Thyroid gland (tissue), 4 donors: Measurements from ENCODE around the gene FBLN5. TPM values are rescaled to one million over a fixed set of nuclear protein-coding genes. Genes with fewer than 3 reads are reported as not detected.

Source experiments
- DNase-seq, 2 donors: peaks; one replicate each; pipeline ENCODE4 v3.0.0-alpha.2; 2019
- H3K27ac ChIP-seq, 3 donors: fragments of 200-600 bp; sonication (generic); 1 replicate in 2 of 3; 2 replicates in 1 of 3; pipeline ENCODE4 v1.5.1; 2016 to 2019; ENCODE audit warnings: mild to moderate bottlenecking in 1 of 3, moderate library complexity in 1 of 3
- H3K27me3 ChIP-seq: fragments of 200-600 bp; sonication (generic); one replicate; pipeline ENCODE4 v1.5.1; 2019
- H3K36me3 ChIP-seq, 2 donors: fragments of 200-600 bp; sonication (generic); one replicate each; pipeline ENCODE4 v1.5.1; 2016 to 2019
- H3K4me1 ChIP-seq, 2 donors: fragments of 200-600 bp; sonication (generic); one replicate each; pipeline ENCODE4 v1.5.1; 2017 to 2019
- H3K4me3 ChIP-seq, 3 donors: fragments of 200-600 bp; sonication (generic); replicated peaks in 1 of 3; 1 replicate in 2 of 3; 2 replicates in 1 of 3; pipeline ENCODE4 v1.5.1; 2016; ENCODE audit warnings: mild to moderate bottlenecking in 1 of 3
- H3K9me3 ChIP-seq: fragments of 200-600 bp; sonication (generic); one replicate; pipeline ENCODE4 v1.5.1; 2017
- POLR2A ChIP-seq, 2 donors: fragments of 450-650 bp; IDR thresholded peaks; one replicate each; pipeline ENCODE4 v1.6.1; 2017; ENCODE audit warnings: antibody characterized with exemption in 2 of 2, mild to moderate bottlenecking in 2 of 2, moderate library complexity in 1 of 2
- WGBS, 2 donors: methylation state at CpG; one replicate each; pipeline ENCODE4 v1.1.5; 2017; 5-methylcytosine and 5-hydroxymethylcytosine counted together
- intact Hi-C: fragments of 100-400 bp; cut with DNase I; formaldehyde crosslinking; loops from one replicate; pipeline ENCODE4 v1.15.1; 2023
- total RNA-seq, 4 donors: library from RNA; depleted of rRNA; stranded (reverse); fragments of >200 nt; gene quantifications; one replicate each; pipeline ENCODE4 v1.2.3, GENCODE V29; 2016
- TF ChIP-seq, protein P1 (sequence below), 6 experiments: fragments of 200-600 bp in 3 of 6; fragments of 450-650 bp in 3 of 6; sonication (generic) in 3 of 6; IDR thresholded peaks; one replicate each; pipeline ENCODE4 v1.5.1; 2016 to 2019; ENCODE audit warnings: antibody characterized with exemption in 6 of 6, mild to moderate bottlenecking in 2 of 6, inconsistent platforms in 1 of 6, moderate library complexity in 1 of 6

Gene FBLN5
- total RNA-seq, 4 donors from 2014 or later, result 71.5 to 110 (median 86.4) TPM

DNA sequence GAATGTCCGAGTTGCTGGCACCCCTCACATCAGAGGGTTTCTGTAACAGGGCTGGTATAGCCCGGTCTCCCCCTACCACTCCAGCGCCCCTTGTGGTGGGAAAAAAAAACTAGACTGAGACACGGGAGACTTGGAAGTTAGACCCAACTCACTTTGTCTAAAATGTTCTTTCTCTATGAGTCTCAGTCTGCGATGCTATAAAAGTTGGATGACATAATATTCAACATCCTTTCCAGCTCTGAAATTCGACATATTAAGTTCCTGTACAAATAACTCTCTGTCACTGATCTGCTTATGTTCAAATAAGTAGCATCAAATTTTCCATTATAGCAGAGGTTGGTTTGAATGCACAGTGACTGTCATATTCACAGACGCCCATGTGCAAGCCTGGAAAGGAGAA lies 54.5 kb downstream of the FBLN5 start:
- intact Hi-C loops, result no loop called here
- Histone ChIP-seq H3K36me3 (no peaks in the 10 kb centered on the region), H3K27ac (peak overlapping the region in 1 of 3 donors; percentile 24), H3K9me3 (no peaks in the 10 kb centered on the region), H3K4me1 (peaks cover 20 to 22% of the 10 kb centered on the region in 2 donors), H3K4me3 (no peak overlapping the region), H3K27me3 (no peaks in the 10 kb centered on the region)
- DNase-seq, result no peak
- 31 to 38% methylated on average over 7 of the region's 7 CpGs for WGBS, 2 donors
- TF ChIP-seq, protein P1, sequence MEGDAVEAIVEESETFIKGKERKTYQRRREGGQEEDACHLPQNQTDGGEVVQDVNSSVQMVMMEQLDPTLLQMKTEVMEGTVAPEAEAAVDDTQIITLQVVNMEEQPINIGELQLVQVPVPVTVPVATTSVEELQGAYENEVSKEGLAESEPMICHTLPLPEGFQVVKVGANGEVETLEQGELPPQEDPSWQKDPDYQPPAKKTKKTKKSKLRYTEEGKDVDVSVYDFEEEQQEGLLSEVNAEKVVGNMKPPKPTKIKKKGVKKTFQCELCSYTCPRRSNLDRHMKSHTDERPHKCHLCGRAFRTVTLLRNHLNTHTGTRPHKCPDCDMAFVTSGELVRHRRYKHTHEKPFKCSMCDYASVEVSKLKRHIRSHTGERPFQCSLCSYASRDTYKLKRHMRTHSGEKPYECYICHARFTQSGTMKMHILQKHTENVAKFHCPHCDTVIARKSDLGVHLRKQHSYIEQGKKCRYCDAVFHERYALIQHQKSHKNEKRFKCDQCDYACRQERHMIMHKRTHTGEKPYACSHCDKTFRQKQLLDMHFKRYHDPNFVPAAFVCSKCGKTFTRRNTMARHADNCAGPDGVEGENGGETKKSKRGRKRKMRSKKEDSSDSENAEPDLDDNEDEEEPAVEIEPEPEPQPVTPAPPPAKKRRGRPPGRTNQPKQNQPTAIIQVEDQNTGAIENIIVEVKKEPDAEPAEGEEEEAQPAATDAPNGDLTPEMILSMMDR (IDR thresholded peaks at IDR 0.05), result peak in 5 of 6 experiments; percentile 17 to 49 (median 37)
- TF ChIP-seq POLR2A (IDR thresholded peaks at IDR 0.05), result no peak

DNA sequence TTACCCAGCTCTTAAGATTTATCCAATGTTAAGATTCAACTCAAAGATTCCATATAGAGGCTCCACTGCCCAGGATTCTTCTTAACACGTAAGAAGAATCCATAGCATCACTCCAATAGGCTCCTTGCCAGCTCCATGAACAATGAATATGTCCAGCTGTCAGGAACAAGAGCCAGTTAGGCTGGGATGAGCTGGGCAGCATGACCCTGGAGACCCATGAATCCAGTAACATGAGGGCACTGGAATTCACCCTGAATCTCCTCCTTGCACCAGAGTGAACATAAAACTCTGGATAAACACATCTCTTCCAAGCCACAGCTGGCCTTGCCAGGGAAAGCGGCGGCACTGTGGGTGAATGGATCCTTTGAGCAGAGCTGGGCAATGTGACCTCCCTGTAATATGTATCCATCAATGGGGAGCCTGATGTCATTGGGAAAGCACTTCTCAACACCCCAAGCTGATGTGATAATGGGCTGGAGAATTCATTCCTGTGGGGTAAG lies 55.7 kb downstream of the FBLN5 start:
- intact Hi-C loops, result no loop called here
- peak overlapping the region in 1 of 3 donors; percentile 24 for H3K27ac ChIP-seq
- WGBS, 2 donors, result 94 to 100% methylated on average over 3 of the region's 3 CpGs
- H3K4me3 ChIP-seq, result no peak overlapping the region
- no peaks in the 10 kb centered on the region for H3K36me3 ChIP-seq
- TF ChIP-seq POLR2A (IDR thresholded peaks at IDR 0.05), result no peak
- TF ChIP-seq, protein P1 (IDR thresholded peaks at IDR 0.05), result no peak
- peaks cover 13 to 21% of the 10 kb centered on the region in 2 donors for H3K4me1 ChIP-seq
- no peaks in the 10 kb centered on the region for H3K9me3 ChIP-seq
- no peaks in the 10 kb centered on the region for H3K27me3 ChIP-seq
- DNase-seq, result no peak

DNA sequence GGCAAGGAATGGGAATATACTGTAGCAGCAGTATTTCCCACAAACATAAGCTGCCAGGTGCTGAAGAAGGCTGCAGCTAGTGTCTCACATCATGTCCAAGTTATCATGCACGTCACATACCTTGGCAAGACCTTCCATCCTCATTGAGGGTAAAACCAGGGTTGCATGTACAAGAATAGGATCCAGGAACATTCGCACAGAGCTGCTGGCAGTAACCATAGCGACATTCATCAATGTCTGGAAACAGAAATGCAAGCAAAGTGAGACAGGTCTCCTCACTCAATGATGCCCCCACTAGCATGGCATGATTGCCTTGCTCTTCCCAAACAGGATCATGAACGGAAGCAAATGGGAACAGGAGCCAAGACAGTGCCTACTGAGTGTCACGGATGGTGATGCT lies 56.4 kb downstream of the FBLN5 start:
- no peak overlapping the region for H3K4me3 ChIP-seq
- H3K27me3 ChIP-seq, result no peaks in the 10 kb centered on the region
- peak overlapping the region in 1 of 3 donors; percentile 82 for H3K27ac ChIP-seq
- no peaks in the 10 kb centered on the region for H3K9me3 ChIP-seq
- peaks cover 13 to 21% of the 10 kb centered on the region in 2 donors for H3K4me1 ChIP-seq
- no peaks in the 10 kb centered on the region for H3K36me3 ChIP-seq
- 95 to 98% methylated on average over 5 of the region's 5 CpGs for WGBS, 2 donors
- intact Hi-C loops, result no loop called here
- no peak for TF ChIP-seq POLR2A (IDR thresholded peaks at IDR 0.05)
- TF ChIP-seq, protein P1 (IDR thresholded peaks at IDR 0.05), result no peak
- no peak for DNase-seq

DNA sequence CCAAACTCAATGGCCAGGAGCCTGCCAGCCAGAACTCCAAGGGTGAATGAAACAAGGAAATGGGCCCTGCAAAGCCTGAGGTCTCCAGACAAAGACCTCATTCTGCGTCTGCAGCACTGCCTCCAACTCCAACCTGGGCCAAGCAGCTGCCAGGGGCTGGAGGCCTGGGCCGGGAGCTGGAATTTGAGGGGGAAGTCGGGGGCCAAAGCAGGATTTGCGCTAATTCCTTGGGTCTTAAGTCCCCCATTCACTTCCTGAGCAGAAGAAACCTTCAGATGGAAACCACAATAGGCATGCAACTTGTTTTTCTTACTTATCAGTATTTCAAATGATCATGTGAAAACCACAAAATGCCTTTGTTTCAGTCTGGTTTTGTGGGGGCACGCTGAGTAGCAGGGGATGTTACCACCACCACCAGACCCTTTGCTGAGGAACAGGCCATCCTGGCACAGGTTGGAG lies 57.2 kb downstream of the FBLN5 start:
- H3K27me3 ChIP-seq, result no peaks in the 10 kb centered on the region
- H3K4me1 ChIP-seq, result peaks cover 13 to 23% of the 10 kb centered on the region in 2 donors
- intact Hi-C loops, result no loop called here
- no peak for DNase-seq
- H3K27ac ChIP-seq, result peak overlapping the region; percentile 20 to 82 (median 57)
- no peak for TF ChIP-seq POLR2A (IDR thresholded peaks at IDR 0.05)
- TF ChIP-seq, protein P1 (IDR thresholded peaks at IDR 0.05), result no peak
- H3K4me3 ChIP-seq, result no peak overlapping the region
- no peaks in the 10 kb centered on the region for H3K9me3 ChIP-seq
- H3K36me3 ChIP-seq, result no peaks in the 10 kb centered on the region
- WGBS, 2 donors, result 70 to 75% methylated on average over 5 of the region's 5 CpGs

DNA sequence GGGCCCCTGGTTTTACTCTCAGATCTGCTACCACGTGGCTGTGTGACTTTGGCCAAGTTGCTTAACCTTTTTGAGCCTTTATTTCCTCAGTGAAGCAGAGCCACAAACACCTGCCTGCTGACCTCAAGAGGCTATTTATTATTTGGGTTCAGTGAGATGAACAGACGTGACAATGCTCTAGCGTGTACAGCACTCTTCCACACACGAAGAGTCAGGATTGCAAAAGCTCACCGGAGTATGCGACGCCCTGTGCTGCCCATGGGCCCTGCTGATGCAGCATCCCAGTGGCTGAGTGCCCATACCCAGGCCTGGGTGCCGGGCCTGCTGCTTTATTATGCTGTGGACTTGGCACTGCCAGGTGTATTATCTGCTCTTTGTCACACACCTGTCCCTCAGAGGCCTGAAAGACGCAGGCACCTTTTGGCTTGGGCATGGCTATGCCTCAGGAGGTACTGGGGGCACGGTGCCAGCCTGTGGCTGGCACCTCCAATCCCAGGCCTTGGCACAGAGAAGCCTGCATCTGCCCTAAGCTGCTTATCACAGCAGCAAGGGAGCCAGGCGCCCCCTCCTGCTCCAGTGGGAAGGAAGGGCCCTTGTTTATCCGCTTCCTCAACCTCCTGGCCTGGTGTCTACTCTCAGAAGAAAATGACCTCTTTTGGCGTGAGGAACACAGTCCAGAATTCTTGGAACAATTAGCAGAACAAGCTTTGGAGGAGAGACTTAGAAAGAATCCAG lies 57.9 kb downstream of the FBLN5 start:
- H3K9me3 ChIP-seq, result no peaks in the 10 kb centered on the region
- no peaks in the 10 kb centered on the region for H3K36me3 ChIP-seq
- peak overlapping the region; percentile 28 to 82 (median 57) for H3K27ac ChIP-seq
- 33 to 35% methylated on average over 10 to 13 of the region's 13 CpGs for WGBS, 2 donors
- H3K4me3 ChIP-seq, result no peak overlapping the region
- peak; percentile 76 to 84 for DNase-seq
- intact Hi-C loops, result no loop called here
- no peaks in the 10 kb centered on the region for H3K27me3 ChIP-seq
- peaks cover 13 to 29% of the 10 kb centered on the region in 2 donors for H3K4me1 ChIP-seq
- TF ChIP-seq, protein P1 (IDR thresholded peaks at IDR 0.05), result no peak
- TF ChIP-seq POLR2A (IDR thresholded peaks at IDR 0.05), result no peak
